Stimulated activated naive CD8-positive, alpha-beta T cell treated with anti-CD3 and anti-CD28 coated beads, Interleukin-15, Interleukin-2, amounts not matched to agents 100 ng/mL and 50 ng/mL, for 24 hours (primary cell): ENCODE data around the gene COL4A2.

Experiments used
- H3K27ac Mint-ChIP-seq: one replicate; pipeline ENCODE4 v1.8.0; 2021; ENCODE audit warnings: mild to moderate bottlenecking, mixed read lengths
- H3K27me3 Mint-ChIP-seq: one replicate; pipeline ENCODE4 v1.8.0; 2021; ENCODE audit warnings: mixed read lengths
- H3K36me3 Mint-ChIP-seq: one replicate; pipeline ENCODE4 v1.8.0; 2021; ENCODE audit warnings: low read depth, mixed read lengths
- H3K4me1 Mint-ChIP-seq: one replicate; pipeline ENCODE4 v1.8.0; 2021; ENCODE audit warnings: low read depth, mixed read lengths
- H3K4me3 Mint-ChIP-seq: one replicate; pipeline ENCODE4 v1.8.0; 2021; ENCODE audit warnings: mild to moderate bottlenecking, mixed read lengths
- H3K9me3 Mint-ChIP-seq: one replicate; pipeline ENCODE4 v1.8.0; 2021; ENCODE audit warnings: mixed read lengths

COL4A2 gene

DNA sequence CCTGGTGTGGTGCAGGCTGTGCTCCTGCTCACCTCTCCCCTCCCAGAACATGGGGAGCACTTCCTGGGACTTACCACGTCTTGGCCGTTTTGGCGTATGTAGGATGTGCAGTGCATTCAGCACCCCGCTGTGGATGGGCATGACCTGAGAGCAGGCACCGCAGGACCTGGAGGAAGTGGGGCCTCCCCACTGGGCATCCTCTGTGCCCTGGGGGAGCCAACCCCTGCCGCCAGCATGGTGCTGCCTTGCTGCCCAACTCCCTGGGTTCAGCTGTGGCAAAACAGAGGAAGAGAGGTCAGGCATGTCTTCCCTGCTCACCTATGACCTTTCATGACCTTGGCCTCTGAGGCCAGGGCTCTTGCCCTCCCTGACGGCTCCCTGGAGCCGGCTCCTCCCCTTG is 150.9 kb downstream of the COL4A2 start:
- no peaks in the 10 kb centered on the region for H3K9me3 Mint-ChIP-seq
- peaks cover 5% of the 10 kb centered on the region for H3K4me1 Mint-ChIP-seq
- no peak overlapping the region for H3K4me3 Mint-ChIP-seq
- no peak overlapping the region for H3K27ac Mint-ChIP-seq
- H3K27me3 Mint-ChIP-seq, result peaks cover 22% of the 10 kb centered on the region
- H3K36me3 Mint-ChIP-seq, result no peaks in the 10 kb centered on the region

DNA sequence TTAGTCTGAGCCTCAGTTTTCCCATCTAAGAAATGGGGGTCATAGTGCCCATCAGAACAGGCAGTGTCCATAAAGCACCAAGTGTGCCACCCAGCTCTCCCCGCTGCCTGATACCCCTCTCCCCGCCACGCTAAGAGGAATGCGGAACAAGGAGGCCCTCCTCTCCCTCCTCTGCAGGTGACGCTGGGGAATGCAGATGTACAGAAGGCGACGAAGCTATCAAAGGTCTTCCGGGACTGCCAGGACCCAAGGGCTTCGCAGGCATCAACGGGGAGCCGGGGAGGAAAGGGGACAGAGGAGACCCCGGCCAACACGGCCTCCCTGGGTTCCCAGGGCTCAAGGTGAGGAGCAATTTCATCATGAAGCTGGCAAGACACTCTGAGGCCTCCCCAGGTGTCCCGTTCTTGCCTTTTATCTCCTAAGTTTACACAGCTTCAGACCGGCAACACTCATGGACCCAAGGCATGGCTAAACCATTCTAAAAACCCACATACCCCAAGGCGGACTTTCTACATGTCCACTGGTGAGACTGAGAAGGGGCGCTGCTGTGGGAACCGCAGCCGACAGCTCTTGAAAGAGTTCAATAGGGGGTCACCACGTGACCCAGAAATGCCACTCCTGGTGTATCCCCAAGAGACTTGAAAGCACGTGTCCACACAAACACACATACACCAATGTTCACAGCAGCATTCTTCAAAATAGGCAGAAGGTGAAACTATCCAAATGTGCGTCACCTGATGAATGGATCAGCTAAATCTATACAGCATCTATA is 151.7 kb downstream of the COL4A2 start:
- Mint-ChIP-seq H3K27ac (no peak overlapping the region), H3K9me3 (no peaks in the 10 kb centered on the region), H3K4me1 (peaks cover 5% of the 10 kb centered on the region), H3K36me3 (no peaks in the 10 kb centered on the region), H3K27me3 (peaks cover 25% of the 10 kb centered on the region), H3K4me3 (no peak overlapping the region)

DNA sequence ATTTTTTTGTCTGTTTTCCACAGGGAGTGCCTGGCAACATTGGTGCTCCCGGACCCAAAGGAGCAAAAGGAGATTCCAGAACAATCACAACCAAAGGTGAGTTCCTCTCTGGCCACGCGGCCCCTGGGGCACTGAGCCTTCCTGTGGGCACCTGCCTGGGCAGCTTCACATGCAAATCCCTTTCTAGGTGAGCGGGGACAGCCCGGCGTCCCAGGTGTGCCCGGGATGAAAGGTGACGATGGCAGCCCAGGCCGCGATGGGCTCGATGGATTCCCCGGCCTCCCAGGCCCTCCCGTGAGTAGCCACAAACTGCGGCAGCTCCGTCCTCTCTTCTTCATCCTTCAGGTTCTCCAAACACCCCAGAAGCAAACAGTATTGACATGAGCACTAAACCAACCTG is 155.0 kb downstream of the COL4A2 start:
- Mint-ChIP-seq H3K4me1 (no peaks in the 10 kb centered on the region), H3K4me3 (no peak overlapping the region), H3K27me3 (peaks cover 10% of the 10 kb centered on the region), H3K36me3 (no peaks in the 10 kb centered on the region), H3K27ac (no peak overlapping the region), H3K9me3 (no peaks in the 10 kb centered on the region)

DNA sequence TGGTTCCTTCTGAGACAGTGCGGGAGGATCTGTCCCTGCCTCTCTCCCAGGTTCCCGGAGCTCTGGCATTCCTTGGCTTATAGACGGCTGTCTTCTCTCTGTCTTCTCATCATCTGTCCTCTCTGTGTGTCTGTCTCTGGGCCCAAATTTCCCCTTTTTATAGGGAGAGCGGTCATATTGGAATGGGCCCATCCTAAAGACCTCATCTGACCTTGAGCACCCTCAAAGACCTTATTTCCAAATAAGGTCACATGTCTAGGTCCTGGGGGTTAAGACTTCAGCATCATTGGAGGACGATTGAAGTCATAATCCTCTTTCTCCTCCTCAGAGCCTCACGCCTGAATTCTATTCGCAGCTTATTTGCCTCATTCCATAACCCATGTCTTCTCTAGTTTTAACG is 156.1 kb downstream of the COL4A2 start:
- H3K9me3 Mint-ChIP-seq, result no peaks in the 10 kb centered on the region
- no peak overlapping the region for H3K27ac Mint-ChIP-seq
- H3K36me3 Mint-ChIP-seq, result no peaks in the 10 kb centered on the region
- H3K4me3 Mint-ChIP-seq, result no peak overlapping the region
- no peaks in the 10 kb centered on the region for H3K4me1 Mint-ChIP-seq
- peaks cover 6% of the 10 kb centered on the region for H3K27me3 Mint-ChIP-seq

- no peaks in the 10 kb centered on the region for H3K9me3 Mint-ChIP-seq
- H3K36me3 Mint-ChIP-seq, result no peaks in the 10 kb centered on the region
- no peak overlapping the region for H3K27ac Mint-ChIP-seq
- peaks cover 6% of the 10 kb centered on the region for H3K27me3 Mint-ChIP-seq
- no peaks in the 10 kb centered on the region for H3K4me1 Mint-ChIP-seq
- H3K4me3 Mint-ChIP-seq, result no peak overlapping the region
Measured at GRCh38 chr13:110463871-110464510, 156.9 kb downstream of the COL4A2 start.

DNA sequence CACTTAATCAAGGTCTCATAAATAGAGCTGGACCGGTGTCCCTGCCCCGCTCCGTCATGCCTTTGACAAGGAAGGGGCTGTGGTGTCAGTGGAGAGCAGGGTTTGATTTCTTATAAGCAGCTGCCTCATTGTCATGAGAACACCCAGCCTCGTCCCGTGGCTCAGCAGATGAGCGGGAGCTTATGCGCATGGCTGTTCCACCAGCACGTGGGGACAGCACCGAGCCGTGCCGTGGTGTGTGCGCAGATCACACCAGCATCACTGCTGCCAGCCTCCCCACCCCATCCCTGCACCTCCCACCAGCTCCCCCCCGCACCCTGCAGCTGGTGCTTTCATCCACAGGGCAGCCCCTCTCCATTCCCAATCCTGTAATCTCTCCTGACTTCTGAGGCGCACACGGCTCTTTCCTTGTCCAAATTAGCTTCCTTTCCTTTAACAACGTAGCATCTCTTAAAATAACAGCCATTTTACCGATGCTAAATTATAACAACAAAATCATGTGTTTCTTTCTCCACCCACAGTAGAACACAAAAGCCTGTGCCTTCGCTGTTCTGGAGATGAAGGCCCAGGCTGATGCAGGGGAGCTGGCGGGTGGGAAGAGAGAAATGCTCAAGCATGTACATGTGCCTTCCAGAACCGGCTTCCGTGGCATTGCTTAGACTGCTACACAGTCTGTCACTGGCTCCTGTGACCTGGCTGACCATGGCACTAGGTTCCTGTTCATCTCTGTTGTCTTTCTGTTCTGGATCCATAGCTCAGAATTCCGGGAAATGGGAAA is 157.7 kb downstream of the COL4A2 start:
- no peak overlapping the region for H3K4me3 Mint-ChIP-seq
- no peaks in the 10 kb centered on the region for H3K36me3 Mint-ChIP-seq
- H3K4me1 Mint-ChIP-seq, result no peaks in the 10 kb centered on the region
- H3K27ac Mint-ChIP-seq, result no peak overlapping the region
- H3K9me3 Mint-ChIP-seq, result no peaks in the 10 kb centered on the region
- H3K27me3 Mint-ChIP-seq, result peaks cover 6% of the 10 kb centered on the region

DNA sequence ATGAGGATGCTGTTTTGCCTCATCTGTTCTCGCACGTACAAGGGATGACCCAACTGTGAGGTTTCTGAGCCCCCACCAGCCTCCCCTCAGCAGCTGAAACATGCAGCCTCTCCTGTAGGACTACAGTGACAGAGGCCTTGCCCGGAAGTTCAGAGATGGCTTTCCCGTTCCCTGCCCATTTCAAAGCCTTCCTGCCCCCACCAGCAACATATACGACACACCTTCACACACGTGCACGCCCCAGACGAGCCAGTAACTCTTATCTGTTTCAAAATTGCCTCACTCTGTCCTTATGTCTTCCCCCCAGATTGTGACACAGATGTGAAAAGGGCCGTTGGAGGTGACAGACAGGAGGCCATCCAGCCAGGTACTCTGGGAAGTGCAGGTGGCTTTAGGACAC is 158.6 kb downstream of the COL4A2 start:
- Mint-ChIP-seq H3K36me3 (no peaks in the 10 kb centered on the region), H3K4me3 (no peak overlapping the region), H3K27me3 (peaks cover 8% of the 10 kb centered on the region), H3K4me1 (peaks cover 1% of the 10 kb centered on the region), H3K27ac (no peak overlapping the region), H3K9me3 (no peaks in the 10 kb centered on the region)

GRCh38 chr13:110466266-110466915 is 159.3 kb downstream of the COL4A2 start:
- H3K36me3 Mint-ChIP-seq, result no peaks in the 10 kb centered on the region
- H3K27me3 Mint-ChIP-seq, result peaks cover 14% of the 10 kb centered on the region
- peaks cover 6% of the 10 kb centered on the region for H3K4me1 Mint-ChIP-seq
- no peaks in the 10 kb centered on the region for H3K9me3 Mint-ChIP-seq
- no peak overlapping the region for H3K4me3 Mint-ChIP-seq
- H3K27ac Mint-ChIP-seq, result no peak overlapping the region

- H3K9me3 Mint-ChIP-seq, result no peaks in the 10 kb centered on the region
- H3K4me3 Mint-ChIP-seq, result no peak overlapping the region
- no peak overlapping the region for H3K27ac Mint-ChIP-seq
- peaks cover 14% of the 10 kb centered on the region for H3K27me3 Mint-ChIP-seq
- H3K36me3 Mint-ChIP-seq, result no peaks in the 10 kb centered on the region
- peaks cover 10% of the 10 kb centered on the region for H3K4me1 Mint-ChIP-seq
Measured at GRCh38 chr13:110467516-110468110, 160.5 kb downstream of the COL4A2 start.

GRCh38 chr13:110468986-110469495 is 162.0 kb downstream of the COL4A2 start:
- no peak overlapping the region for H3K27ac Mint-ChIP-seq
- peaks cover 9% of the 10 kb centered on the region for H3K27me3 Mint-ChIP-seq
- peaks cover 10% of the 10 kb centered on the region for H3K4me1 Mint-ChIP-seq
- H3K9me3 Mint-ChIP-seq, result no peaks in the 10 kb centered on the region
- no peaks in the 10 kb centered on the region for H3K36me3 Mint-ChIP-seq
- no peak overlapping the region for H3K4me3 Mint-ChIP-seq

DNA sequence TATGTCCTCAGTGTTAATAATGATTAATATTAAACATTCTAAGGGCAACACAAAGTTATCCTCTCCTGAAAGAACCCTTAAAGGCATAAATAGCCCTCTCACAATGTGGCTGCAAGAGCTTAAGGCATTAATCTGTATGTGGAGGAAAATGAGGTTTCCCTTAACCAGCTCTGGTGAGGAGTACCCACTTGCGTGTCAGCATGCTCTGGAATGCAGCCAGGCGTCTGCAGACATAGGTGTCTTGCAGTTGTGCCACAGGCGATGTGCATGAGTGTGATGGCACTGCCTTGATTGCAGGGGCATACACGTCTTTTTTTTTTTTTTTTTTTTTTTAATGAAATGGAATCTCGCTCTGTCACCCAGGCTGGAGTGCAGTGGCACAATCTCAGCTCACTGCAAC is 162.5 kb downstream of the COL4A2 start:
- Mint-ChIP-seq H3K27me3 (peaks cover 9% of the 10 kb centered on the region), H3K4me1 (peaks cover 10% of the 10 kb centered on the region), H3K27ac (no peak overlapping the region), H3K36me3 (no peaks in the 10 kb centered on the region), H3K9me3 (no peaks in the 10 kb centered on the region), H3K4me3 (no peak overlapping the region)

- no peak overlapping the region for H3K27ac Mint-ChIP-seq
- H3K27me3 Mint-ChIP-seq, result peaks cover 9% of the 10 kb centered on the region
- H3K4me1 Mint-ChIP-seq, result peaks cover 10% of the 10 kb centered on the region
- no peaks in the 10 kb centered on the region for H3K9me3 Mint-ChIP-seq
- H3K36me3 Mint-ChIP-seq, result no peaks in the 10 kb centered on the region
- no peak overlapping the region for H3K4me3 Mint-ChIP-seq
Measured at GRCh38 chr13:110470272-110471009, 163.4 kb downstream of the COL4A2 start.

DNA sequence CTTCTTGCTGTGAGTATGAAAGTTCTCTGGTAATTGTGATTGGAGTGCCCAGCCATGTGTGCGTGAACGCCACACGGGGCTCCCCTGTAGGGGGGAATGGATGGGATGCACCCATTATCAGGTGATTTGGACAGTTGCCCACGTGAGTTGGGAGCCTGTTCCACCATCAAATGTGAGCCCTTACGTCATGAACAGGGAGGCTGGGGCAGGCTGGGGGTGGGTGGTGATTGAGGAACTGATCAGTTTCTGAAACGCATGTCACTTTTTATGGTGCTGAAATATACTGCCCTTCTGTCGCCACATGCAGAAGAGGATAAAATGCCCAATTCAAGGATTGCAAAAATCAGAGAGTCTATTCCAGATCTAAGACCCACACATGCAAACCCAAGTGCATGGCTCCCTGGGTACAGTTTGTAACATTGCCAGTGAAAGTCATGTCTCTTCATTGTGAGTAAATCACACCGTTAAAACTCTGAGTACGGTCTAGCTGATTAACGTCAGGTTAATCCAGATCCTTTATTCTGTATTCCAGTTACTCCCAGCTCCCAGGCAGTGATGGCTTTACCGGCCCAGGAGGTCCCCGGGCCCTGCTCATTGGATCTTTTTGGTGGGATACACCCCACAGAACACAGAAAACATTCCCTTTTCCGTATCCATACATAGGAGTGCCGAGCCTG is 164.2 kb downstream of the COL4A2 start:
- H3K4me3 Mint-ChIP-seq, result no peak overlapping the region
- peaks cover 10% of the 10 kb centered on the region for H3K4me1 Mint-ChIP-seq
- H3K9me3 Mint-ChIP-seq, result no peaks in the 10 kb centered on the region
- H3K27me3 Mint-ChIP-seq, result peaks cover 9% of the 10 kb centered on the region
- no peaks in the 10 kb centered on the region for H3K36me3 Mint-ChIP-seq
- no peak overlapping the region for H3K27ac Mint-ChIP-seq
